ENCODE data around the gene DENR.
"Not testable (repeated sequence)": the region's sequence is repeated elsewhere in the genome, so short reads cannot be mapped to it uniquely, and the experiment has no call there.

DENR gene

GRCh38 chr12:122752464-122753318 is at the start of gene DENR:
Gene DENR, plus strand, starts transcription at chr12:122752824. Its CDS starts 878 bp downstream, at chr12:122753702.
- DNase-seq: peak; percentile 92 to 94

GRCh38 chr12:122702890-122703611 is 49.6 kb upstream of the DENR start, which contains the start of gene HCAR2:
Gene HCAR2, minus strand, starts transcription at chr12:122703357. Its CDS starts 74 bp downstream, at chr12:122703283.
- peak; percentile 40 for DNase-seq

GRCh38 chr12:122703841-122704240 is 48.8 kb upstream of the DENR start:
- not testable (repeated sequence) for DNase-seq

GRCh38 chr12:122709287-122709686 is 43.3 kb upstream of the DENR start:
- DNase-seq: not testable (repeated sequence)

GRCh38 chr12:122710341-122710740 is 42.3 kb upstream of the DENR start:
- DNase-seq: not testable (repeated sequence)

GRCh38 chr12:122711266-122711665 is 41.4 kb upstream of the DENR start:
- DNase-seq: peak in 1 of 2 experiments; percentile 11

GRCh38 chr12:122713491-122714188 is 39.0 kb upstream of the DENR start:
- not testable (repeated sequence) for DNase-seq

- DNase-seq: not testable (repeated sequence)
Measured at GRCh38 chr12:122715211-122715610, 37.4 kb upstream of the DENR start.

- DNase-seq: not testable (repeated sequence)
Measured at GRCh38 chr12:122716658-122717057, 36.0 kb upstream of the DENR start, which contains the start of gene HCAR3. Gene HCAR3, minus strand, starts transcription at chr12:122716811. Its CDS starts 74 bp downstream, at chr12:122716737.

- no peak for DNase-seq
Measured at GRCh38 chr12:122721057-122721545, 31.5 kb upstream of the DENR start.

- no peak for DNase-seq
Measured at GRCh38 chr12:122722387-122722786, 30.2 kb upstream of the DENR start.

- no peak for DNase-seq
Measured at GRCh38 chr12:122724641-122725243, 27.9 kb upstream of the DENR start.

- DNase-seq: no peak
Measured at GRCh38 chr12:122725452-122726079, 27.1 kb upstream of the DENR start.

- DNase-seq: peak; percentile 9 to 49
Measured at GRCh38 chr12:122726080-122726558, 26.5 kb upstream of the DENR start.

GRCh38 chr12:122729583-122730214 is 22.9 kb upstream of the DENR start:
- no peak for DNase-seq

- DNase-seq: no peak
Measured at GRCh38 chr12:122730215-122731014, 22.2 kb upstream of the DENR start, which contains the start of gene HCAR1. Gene HCAR1, minus strand, starts transcription at chr12:122730844. Its CDS starts 505 bp downstream, at chr12:122730339.

- DNase-seq: no peak
Measured at GRCh38 chr12:122732170-122732569, 20.5 kb upstream of the DENR start.

- DNase-seq: no peak
Measured at GRCh38 chr12:122732611-122733010, 20.0 kb upstream of the DENR start.

GRCh38 chr12:122738571-122738970 is 14.1 kb upstream of the DENR start:
- no peak for DNase-seq

GRCh38 chr12:122740351-122740750 is 12.3 kb upstream of the DENR start:
- no peak for DNase-seq
